H9 (cell line): ENCODE data around the gene SURF1. TPM values are rescaled to one million over a fixed set of nuclear protein-coding genes. Genes with fewer than 3 reads are reported as not detected.
A peak's percentile ranks its signal among the peaks of the same experiment; 100 is the strongest.

ENCODE experiments used
- DNase-seq: peaks from one replicate; pipeline ENCODE4 v3.0.0-alpha.2; 2017
- H2AFZ ChIP-seq: one replicate; pipeline ENCODE4 v1.6.1; 2013; ENCODE audit warnings: mild to moderate bottlenecking, low read length, control low read depth, moderate library complexity
- H2AK5ac ChIP-seq: 2 replicates; pipeline ENCODE4 v1.6.1; 2013; ENCODE audit warnings: low read length, control low read depth, mixed read lengths; ENCODE audit not compliant: insufficient read length
- H2BK120ac ChIP-seq: one replicate; pipeline ENCODE4 v1.6.1; 2013; ENCODE audit warnings: low read depth, mild to moderate bottlenecking, low read length, control low read depth, inconsistent platforms; ENCODE audit not compliant: poor library complexity, severe bottlenecking
- H2BK12ac ChIP-seq: 2 replicates; pipeline ENCODE4 v1.6.1; 2013; ENCODE audit warnings: low read length, control low read depth, mixed read lengths, low read depth; ENCODE audit not compliant: insufficient read length
- H2BK15ac ChIP-seq: 2 replicates; pipeline ENCODE4 v1.6.1; 2013; ENCODE audit warnings: low read depth, low read length, control low read depth
- H2BK20ac ChIP-seq: one replicate; pipeline ENCODE4 v1.6.1; 2013; ENCODE audit warnings: low read depth, mild to moderate bottlenecking, low read length, control low read depth, inconsistent platforms; ENCODE audit not compliant: poor library complexity, severe bottlenecking
- H2BK5ac ChIP-seq: 2 replicates; pipeline ENCODE4 v1.6.1; 2013; ENCODE audit warnings: low read length, control low read depth, mixed read lengths; ENCODE audit not compliant: insufficient read length
- H3K14ac ChIP-seq: 2 replicates; pipeline ENCODE4 v1.6.1; 2013; ENCODE audit warnings: low read length, control low read depth; ENCODE audit not compliant: insufficient read depth
- H3K18ac ChIP-seq: 2 replicates; pipeline ENCODE4 v1.6.1; 2013; ENCODE audit warnings: low read depth, mild to moderate bottlenecking, mixed read lengths, low read length, control low read depth; ENCODE audit not compliant: insufficient read length
- H3K23ac ChIP-seq: 2 replicates; pipeline ENCODE4 v1.6.1; 2013; ENCODE audit warnings: low read length, control low read depth, mixed read lengths, low read depth; ENCODE audit not compliant: insufficient read length
- H3K23me2 ChIP-seq: 2 replicates; pipeline ENCODE4 v1.6.1; 2013; ENCODE audit warnings: low read depth, mild to moderate bottlenecking, mixed read lengths, low read length, control low read depth; ENCODE audit not compliant: insufficient read length, poor library complexity, severe bottlenecking
- H3K27ac ChIP-seq: 2 replicates; pipeline ENCODE4 v1.5.1; 2013; ENCODE audit warnings: low read length, control low read depth, mixed read lengths, low read depth; ENCODE audit not compliant: insufficient read length
- H3K27me3 ChIP-seq: 2 replicates; pipeline ENCODE4 v1.6.1; 2013; ENCODE audit warnings: low read length, control low read depth, inconsistent platforms; ENCODE audit not compliant: insufficient read depth
- H3K4ac ChIP-seq: 2 replicates; pipeline ENCODE4 v1.6.1; 2013; ENCODE audit warnings: low read depth, mild to moderate bottlenecking, control low read depth, inconsistent platforms, low read length, moderate library complexity
- H3K4me1 ChIP-seq: 2 replicates; pipeline ENCODE4 v1.6.1; 2013; ENCODE audit warnings: low read length, control low read depth, inconsistent platforms; ENCODE audit not compliant: insufficient read depth
- H3K4me2 ChIP-seq: 2 replicates; pipeline ENCODE4 v1.6.1; 2013; ENCODE audit warnings: low read length, control low read depth, mixed read lengths; ENCODE audit not compliant: insufficient read length, insufficient read depth
- H3K56ac ChIP-seq: 2 replicates; pipeline ENCODE4 v1.6.1; 2013; ENCODE audit warnings: low read depth, mild to moderate bottlenecking, mixed read lengths, low read length, control low read depth; ENCODE audit not compliant: insufficient read length
- H3K79me1 ChIP-seq: 2 replicates; pipeline ENCODE4 v1.6.1; 2013; ENCODE audit warnings: low read depth, mild to moderate bottlenecking, moderate library complexity, low read length, control low read depth, inconsistent platforms; ENCODE audit not compliant: insufficient read depth, poor library complexity, severe bottlenecking
- H3K79me2 ChIP-seq: 2 replicates; pipeline ENCODE4 v1.6.1; 2013; ENCODE audit warnings: low read length, control low read depth, inconsistent platforms; ENCODE audit not compliant: insufficient read depth
- H3K9ac ChIP-seq: 2 replicates; pipeline ENCODE4 v1.6.1; 2013; ENCODE audit warnings: low read length, control low read depth, mixed read lengths; ENCODE audit not compliant: insufficient read length; ENCODE audit errors: extremely low read depth
- H3K9me3 ChIP-seq: one replicate; pipeline ENCODE4 v1.6.1; 2013; ENCODE audit warnings: low read depth, low read length, inconsistent platforms; ENCODE audit not compliant: control insufficient read depth
- H3T11ph ChIP-seq: one replicate; pipeline ENCODE4 v1.6.1; 2013; ENCODE audit warnings: mild to moderate bottlenecking, low read length, control low read depth, inconsistent platforms
- H4K20me1 ChIP-seq: one replicate; pipeline ENCODE4 v1.6.1; 2013; ENCODE audit not compliant: control insufficient read depth, insufficient read length, insufficient read depth
- H4K5ac ChIP-seq: 2 replicates; pipeline ENCODE4 v1.6.1; 2013; ENCODE audit warnings: low read depth, mild to moderate bottlenecking, mixed read lengths, low read length, control low read depth; ENCODE audit not compliant: insufficient read length
- H4K8ac ChIP-seq: replicated peaks from 2 replicates; pipeline ENCODE4 v1.6.1; 2013; ENCODE audit warnings: low read length, control low read depth, mixed read lengths, low read depth; ENCODE audit not compliant: insufficient read length
- H4K91ac ChIP-seq: 2 replicates; pipeline ENCODE4 v1.6.1; 2013; ENCODE audit warnings: low read depth, mild to moderate bottlenecking, moderate library complexity, mixed read lengths, low read length, control low read depth; ENCODE audit not compliant: insufficient read length
- H3K27ac Mint-ChIP-seq, 3 experiments: 2 replicates in 2 of 3; 3 replicates in 1 of 3; pipeline ENCODE4 v1.8.0; 2020 to 2021; ENCODE audit warnings: mixed read lengths in 3 of 3, mild to moderate bottlenecking in 1 of 3, moderate library complexity in 1 of 3
- H3K27me3 Mint-ChIP-seq: 2 replicates; pipeline ENCODE4 v1.8.0; 2021; ENCODE audit warnings: low read depth, mild to moderate bottlenecking, moderate library complexity, mixed read lengths
- H3K36me3 Mint-ChIP-seq, 3 experiments: 2 replicates in 2 of 3; 3 replicates in 1 of 3; pipeline ENCODE4 v1.8.0; 2020 to 2021; ENCODE audit warnings: low read depth in 3 of 3, mixed read lengths in 3 of 3; ENCODE audit not compliant: insufficient read depth in 1 of 3
- H3K4me1 Mint-ChIP-seq, 2 experiments: 2 replicates each; pipeline ENCODE4 v1.8.0; 2020; ENCODE audit warnings: mixed read lengths in 2 of 2
- H3K4me3 Mint-ChIP-seq, 2 experiments: 2 replicates in 1 of 2; 3 replicates in 1 of 2; pipeline ENCODE4 v1.8.0; 2020 to 2021; ENCODE audit warnings: mild to moderate bottlenecking in 2 of 2, mixed read lengths in 2 of 2, moderate library complexity in 1 of 2
- H3K9me3 Mint-ChIP-seq, 2 experiments: 2 replicates in 1 of 2; 3 replicates in 1 of 2; pipeline ENCODE4 v1.8.0; 2020; ENCODE audit warnings: mild to moderate bottlenecking in 2 of 2, mixed read lengths in 2 of 2, moderate library complexity in 1 of 2
- CTCF ChIP-seq: fragments of 200-600 bp; sonication (generic); conservative IDR thresholded peaks from 3 replicates; pipeline ENCODE4 v1.8.0; 2021; ENCODE audit warnings: antibody characterized with exemption, mild to moderate bottlenecking
- WGBS: extraction: QIAGEN DNeasy Blood & Tissue Kit; methylation state at CpG from one replicate; pipeline ENCODE4 v1.1.7; 2013; ENCODE audit warnings: missing lambda C conversion rate, low lambda C conversion rate, mixed read lengths; ENCODE audit not compliant: insufficient read length; ENCODE audit errors: extremely low coverage; 5-methylcytosine and 5-hydroxymethylcytosine counted together
- total RNA-seq: library from RNA; stranded (reverse); gene quantifications from 2 replicates; pipeline ENCODE4 v1.2.1, GENCODE V29; 2021

Gene SURF1
- total RNA-seq, 1 experiment from 2014 or later = 43.3 TPM

- Histone ChIP-seq H3K9ac (peak within 1 kb of the TSS; percentile 75), H4K5ac (no peak within 1 kb of the TSS), H3K4me1 (no peaks in the 10 kb centered on the region), H2AFZ (no peak within 1 kb of the TSS), H3K79me2 (peaks cover 33% of the 10 kb centered on the region; the same call in 1 of the 2 replicates), H2BK5ac (no peak within 1 kb of the TSS), H3K9me3 (no peaks in the 10 kb centered on the region), H4K8ac (no peak within 1 kb of the TSS), H4K20me1 (no peaks in the 10 kb centered on the region), H3K23ac (no peak within 1 kb of the TSS), H3K4me2 (peak within 1 kb of the TSS; percentile 98), H3K27me3 (no peaks in the 10 kb centered on the region), H3K18ac (peak within 1 kb of the TSS; percentile 82), H3K14ac (peak within 1 kb of the TSS; percentile 90; the same call in 1 of the 2 replicates), H3T11ph (no peak within 1 kb of the TSS), H2BK15ac (no peak within 1 kb of the TSS), H3K56ac (no peak within 1 kb of the TSS), H3K4ac (no peak within 1 kb of the TSS), H2AK5ac (no peak within 1 kb of the TSS), H3K79me1 (peaks cover 16% of the 10 kb centered on the region), H3K27ac (no peak within 1 kb of the TSS), H4K91ac (no peak within 1 kb of the TSS), H2BK12ac (no peak within 1 kb of the TSS), H3K23me2 (peaks cover 6% of the 10 kb centered on the region), H2BK120ac (no peak within 1 kb of the TSS), H2BK20ac (no peak within 1 kb of the TSS)
- H3K9me3 Mint-ChIP-seq = peaks cover 3 to 4% of the 10 kb centered on the region in 2 experiments; a peak in 3 of 5 replicates
- H3K4me3 Mint-ChIP-seq = peak within 1 kb of the TSS; percentile 95 to 98
- H3K4me1 Mint-ChIP-seq = peaks cover 11 to 13% of the 10 kb centered on the region in 2 experiments
- no CpG with 5 or more reads among the region's 120 CpGs for WGBS
- H3K27me3 Mint-ChIP-seq = peaks cover 30% of the 10 kb centered on the region
- DNase-seq = peak; percentile 95
- TF ChIP-seq CTCF = no peak
- peaks cover 10 to 28% (median 19%) of the 10 kb centered on the region in 3 experiments; a peak in 6 of 7 replicates for H3K36me3 Mint-ChIP-seq
- peak within 1 kb of the TSS; percentile 82 to 97 (median 95); a peak in 6 of 7 replicates for H3K27ac Mint-ChIP-seq
Observed at GRCh38 chr9:133375724-133376654, 19.7 kb upstream of the SURF1 start, which contains the start of the genes STKLD1 and SURF4. STKLD1 (plus strand) TSS chr9:133376366; CDS start chr9:133376474, 108 bp downstream. SURF4 (minus strand) TSS chr9:133376060; CDS start chr9:133375969, 91 bp downstream.
